ENCODE measurements around the gene NR2F1.

- TF ChIP-seq, protein P1, sequence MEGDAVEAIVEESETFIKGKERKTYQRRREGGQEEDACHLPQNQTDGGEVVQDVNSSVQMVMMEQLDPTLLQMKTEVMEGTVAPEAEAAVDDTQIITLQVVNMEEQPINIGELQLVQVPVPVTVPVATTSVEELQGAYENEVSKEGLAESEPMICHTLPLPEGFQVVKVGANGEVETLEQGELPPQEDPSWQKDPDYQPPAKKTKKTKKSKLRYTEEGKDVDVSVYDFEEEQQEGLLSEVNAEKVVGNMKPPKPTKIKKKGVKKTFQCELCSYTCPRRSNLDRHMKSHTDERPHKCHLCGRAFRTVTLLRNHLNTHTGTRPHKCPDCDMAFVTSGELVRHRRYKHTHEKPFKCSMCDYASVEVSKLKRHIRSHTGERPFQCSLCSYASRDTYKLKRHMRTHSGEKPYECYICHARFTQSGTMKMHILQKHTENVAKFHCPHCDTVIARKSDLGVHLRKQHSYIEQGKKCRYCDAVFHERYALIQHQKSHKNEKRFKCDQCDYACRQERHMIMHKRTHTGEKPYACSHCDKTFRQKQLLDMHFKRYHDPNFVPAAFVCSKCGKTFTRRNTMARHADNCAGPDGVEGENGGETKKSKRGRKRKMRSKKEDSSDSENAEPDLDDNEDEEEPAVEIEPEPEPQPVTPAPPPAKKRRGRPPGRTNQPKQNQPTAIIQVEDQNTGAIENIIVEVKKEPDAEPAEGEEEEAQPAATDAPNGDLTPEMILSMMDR (conservative IDR thresholded peaks at IDR 0.05; ENCODE audit: low read depth, low read length) = no peak
- TF ChIP-seq EZH2 (IDR thresholded peaks at IDR 0.05; ENCODE audit: low read length, unreplicated experiment) = no peak
Measured at GRCh38 chr5:93610581-93611272, 27.7 kb downstream of the NR2F1 start.
